HepG2 (cell line): ENCODE measurements around the gene RAB3D. TPM values are rescaled to one million over a fixed set of nuclear protein-coding genes. Genes with fewer than 3 reads are reported as not detected.

Experiments used
- HMGXB4 ChIP-seq, 2 experiments: sonication (generic) in 1 of 2; formaldehyde crosslinking in 1 of 2; IDR thresholded peaks; 2 replicates each; pipeline versions ENCODE4 v1.4.0 to v1.6.1; 2018 to 2020; ENCODE audit warnings: missing genetic modification reagents in 2 of 2, borderline replicate concordance in 1 of 2, low read depth in 1 of 2, mild to moderate bottlenecking in 1 of 2, missing biosample characterization in 1 of 2
- POLR2G ChIP-seq: fragments of 200-400 bp; formaldehyde crosslinking; IDR thresholded peaks from 2 replicates; pipeline ENCODE4 v1.6.1; 2018; ENCODE audit warnings: mild to moderate bottlenecking, low read depth, low read length, moderate library complexity
- RBM22 ChIP-seq: fragments of 200-400 bp; formaldehyde crosslinking; optimal IDR thresholded peaks from 2 replicates; pipeline ENCODE3; 2017; ENCODE audit warnings: mild to moderate bottlenecking, low read length, moderate library complexity
- SMAD3 ChIP-seq: sonication (generic); formaldehyde crosslinking; IDR thresholded peaks from 2 replicates; pipeline ENCODE4 v1.4.0; 2020; ENCODE audit warnings: missing genetic modification reagents
- SMARCC2 ChIP-seq: fragments of 450-650 bp; IDR thresholded peaks from 2 replicates; pipeline ENCODE4 v1.6.1; 2017; ENCODE audit warnings: antibody characterized with exemption, mild to moderate bottlenecking
- ZBTB34 ChIP-seq: sonication (generic); formaldehyde crosslinking; IDR thresholded peaks from 2 replicates; pipeline ENCODE4 v1.8.0; 2022; ENCODE audit warnings: mild to moderate bottlenecking, missing genetic modification reagents
- ZFP41 ChIP-seq: sonication (generic); formaldehyde crosslinking; IDR thresholded peaks from 2 replicates; pipeline ENCODE4 v1.4.0; 2020; ENCODE audit warnings: mild to moderate bottlenecking, missing genetic modification reagents, borderline replicate concordance
- ZNF382 ChIP-seq: sonication (generic); formaldehyde crosslinking; IDR thresholded peaks from 2 replicates; pipeline ENCODE4 v1.5.0; 2020; ENCODE audit warnings: missing genetic modification reagents, mild to moderate bottlenecking, borderline replicate concordance
- polyA plus RNA-seq, 8 experiments: library from polyadenylated mRNA; depleted of rRNA in 3 of 8; stranded (reverse) in 7 of 8; unstranded in 1 of 8; fragments of >200 nt; fragmentation: Illumina TruSeq in 4 of 8; extraction: Trizol in 4 of 8; gene quantifications; 2 replicates each; pipeline versions ENCODE4 v1.2.1 to v1.2.3, GENCODE V29; 2011 to 2016; ENCODE audit warnings: low read depth in 4 of 8, missing spikeins in 1 of 8, mixed read lengths in 1 of 8; ENCODE audit not compliant: insufficient read depth in 1 of 8
- total RNA-seq, 5 experiments: library from RNA; depleted of rRNA; stranded (reverse); fragments of >200 nt; fragmentation: Illumina TruSeq; extraction: Trizol; gene quantifications; 2 replicates each; pipeline ENCODE4 v1.2.3, GENCODE V29; 2016; ENCODE audit warnings: low read depth in 1 of 5

Gene RAB3D
- total and polyA plus RNA-seq, 2 of the 13 experiments (the other 11 are each of a cell fraction or from before 2014, with no cell fraction given), result 2.0 to 16.1 TPM

GRCh38 chr19:11378319-11379189 is 39.1 kb upstream of the RAB3D start (continued):
- TF ChIP-seq HMGXB4 (CRISPR knock-in tag; IDR thresholded peaks at IDR 0.05; ENCODE audit: borderline replicate concordance in 1 of 2, low read depth in 1 of 2) (peak; percentile 59 to 68; a peak in 1 of 4 replicates), POLR2G (no peak), RBM22 (no peak), ZBTB34 (CRISPR knock-in tag) (no peak), SMAD3 (CRISPR knock-in tag) (no peak), SMARCC2 (no peak), ZFP41 (CRISPR knock-in tag) (no peak), ZNF382 (CRISPR knock-in tag) (no peak)
